Neural progenitor cell (in vitro differentiated cells): ENCODE measurements around the gene TUBB.

Source experiments
- EZH2 ChIP-seq: fragments of 200-600 bp; sonication (generic); IDR thresholded peaks from 2 replicates; pipeline ENCODE4 v1.6.1; 2017; ENCODE audit warnings: antibody characterized with exemption, mild to moderate bottlenecking, moderate library complexity
- EZH2phosphoT487 ChIP-seq: fragments of 200-600 bp; sonication (generic); IDR thresholded peaks from 2 replicates; pipeline ENCODE4 v1.6.1; 2017; ENCODE audit warnings: antibody characterized with exemption
- TF ChIP-seq, protein P1 (sequence below): fragments of 200-600 bp; sonication (generic); IDR thresholded peaks from 2 replicates; pipeline ENCODE4 v1.5.1; 2017; ENCODE audit warnings: antibody characterized with exemption, mild to moderate bottlenecking

DNA sequence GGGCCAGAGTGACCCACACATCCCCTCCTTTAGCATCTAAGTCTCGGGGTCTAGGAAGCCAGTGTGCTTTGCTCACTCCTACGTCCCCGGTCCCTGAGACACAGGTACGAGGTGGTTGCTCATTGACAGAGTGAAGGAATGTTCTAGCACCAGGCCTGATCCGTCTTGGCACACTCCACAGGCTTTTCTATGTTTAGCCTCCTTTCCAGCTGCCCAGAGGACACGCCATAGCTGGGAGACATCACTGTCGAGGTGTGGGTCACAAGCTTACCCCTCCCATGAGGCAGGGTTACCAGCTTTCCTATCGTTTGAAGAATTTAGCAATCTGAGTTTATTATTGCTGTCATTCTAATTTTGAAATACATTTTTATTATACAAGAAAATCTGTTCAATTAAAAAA lies 54.5 kb downstream of the TUBB start:
- no peak for TF ChIP-seq EZH2
- TF ChIP-seq, protein P1, sequence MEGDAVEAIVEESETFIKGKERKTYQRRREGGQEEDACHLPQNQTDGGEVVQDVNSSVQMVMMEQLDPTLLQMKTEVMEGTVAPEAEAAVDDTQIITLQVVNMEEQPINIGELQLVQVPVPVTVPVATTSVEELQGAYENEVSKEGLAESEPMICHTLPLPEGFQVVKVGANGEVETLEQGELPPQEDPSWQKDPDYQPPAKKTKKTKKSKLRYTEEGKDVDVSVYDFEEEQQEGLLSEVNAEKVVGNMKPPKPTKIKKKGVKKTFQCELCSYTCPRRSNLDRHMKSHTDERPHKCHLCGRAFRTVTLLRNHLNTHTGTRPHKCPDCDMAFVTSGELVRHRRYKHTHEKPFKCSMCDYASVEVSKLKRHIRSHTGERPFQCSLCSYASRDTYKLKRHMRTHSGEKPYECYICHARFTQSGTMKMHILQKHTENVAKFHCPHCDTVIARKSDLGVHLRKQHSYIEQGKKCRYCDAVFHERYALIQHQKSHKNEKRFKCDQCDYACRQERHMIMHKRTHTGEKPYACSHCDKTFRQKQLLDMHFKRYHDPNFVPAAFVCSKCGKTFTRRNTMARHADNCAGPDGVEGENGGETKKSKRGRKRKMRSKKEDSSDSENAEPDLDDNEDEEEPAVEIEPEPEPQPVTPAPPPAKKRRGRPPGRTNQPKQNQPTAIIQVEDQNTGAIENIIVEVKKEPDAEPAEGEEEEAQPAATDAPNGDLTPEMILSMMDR = no peak
- no peak for TF ChIP-seq EZH2phosphoT487
